ENCODE data around the gene GPR155. TPM values are rescaled to one million over a fixed set of nuclear protein-coding genes. Genes with fewer than 3 reads are reported as not detected.

The GPR155 gene
- total and polyA plus RNA-seq, 2 donors from 2014 or later = 7.6 to 8.1 TPM

- DNase-seq (no peak), FAIRE-seq (no peak)
- Histone ChIP-seq H3K9me3 (ENCODE audit: control insufficient read depth in 2 of 3, insufficient read depth in 1 of 3, low read length in 3 of 3) (no peaks in the 10 kb centered on the region), H3K4me3 (ENCODE audit: low read length in 3 of 3) (no peak overlapping the region), H3K36me3 (ENCODE audit: control insufficient read depth in 2 of 3, insufficient read depth in 3 of 3, low read length in 3 of 3) (peaks cover 0 to 11% (median 0%) of the 10 kb centered on the region in 3 donors), H3K27me3 (ENCODE audit: control insufficient read depth, insufficient read depth, low read length) (no peaks in the 10 kb centered on the region), H3K4me1 (ENCODE audit: control insufficient read depth in 2 of 3, insufficient read depth in 2 of 3, low read depth in 1 of 3, low read length in 3 of 3) (no peaks in the 10 kb centered on the region), H3K9ac (ENCODE audit: low read length in 3 of 3) (no peak overlapping the region), H3K27ac (ENCODE audit: low read depth in 2 of 2, low read length in 2 of 2) (no peak overlapping the region)
- intact Hi-C loops (cut with DNase I) = no loop called here
- TF ChIP-seq CTCF (IDR thresholded peaks at IDR 0.05; ENCODE audit: borderline replicate concordance, extremely low read depth, insufficient read depth) = no peak
Measured at GRCh38 chr2:174454566-174454965, 32.3 kb downstream of the GPR155 start.

GRCh38 chr2:174450021-174450816 lies 36.6 kb downstream of the GPR155 start:
- TF ChIP-seq CTCF (IDR thresholded peaks at IDR 0.05; ENCODE audit: borderline replicate concordance, extremely low read depth, insufficient read depth) = no peak
- H3K36me3 ChIP-seq (ENCODE audit: control insufficient read depth in 2 of 3, insufficient read depth in 3 of 3, low read length in 3 of 3) = peaks cover 0 to 1% (median 0%) of the 10 kb centered on the region in 3 donors

GRCh38 chr2:174449033-174449432 lies 37.8 kb downstream of the GPR155 start:
- H3K4me1 ChIP-seq (ENCODE audit: control insufficient read depth in 2 of 3, insufficient read depth in 2 of 3, low read depth in 1 of 3, low read length in 3 of 3) = no peaks in the 10 kb centered on the region
- H3K27ac ChIP-seq (ENCODE audit: low read depth in 2 of 2, low read length in 2 of 2) = no peak overlapping the region
- TF ChIP-seq CTCF (IDR thresholded peaks at IDR 0.05; ENCODE audit: borderline replicate concordance, extremely low read depth, insufficient read depth) = no peak
- peaks cover 0 to 9% (median 0%) of the 10 kb centered on the region in 3 donors for H3K36me3 ChIP-seq (ENCODE audit: control insufficient read depth in 2 of 3, insufficient read depth in 3 of 3, low read length in 3 of 3)
- no peak overlapping the region for H3K9ac ChIP-seq (ENCODE audit: low read length in 3 of 3)
- no peaks in the 10 kb centered on the region for H3K9me3 ChIP-seq (ENCODE audit: control insufficient read depth in 2 of 3, insufficient read depth in 1 of 3, low read length in 3 of 3)
- intact Hi-C loops (cut with DNase I) = no loop called here
- DNase-seq (no peak), FAIRE-seq (no peak)
- H3K4me3 ChIP-seq (ENCODE audit: low read length in 3 of 3) = no peak overlapping the region
- H3K27me3 ChIP-seq (ENCODE audit: control insufficient read depth, insufficient read depth, low read length) = no peaks in the 10 kb centered on the region

More at GRCh38 chr2:174450021-174450816, 36.6 kb downstream of the GPR155 start:
- DNase-seq (no peak), FAIRE-seq (no peak)
- no peak overlapping the region for H3K27ac ChIP-seq (ENCODE audit: low read depth in 2 of 2, low read length in 2 of 2)
- no peaks in the 10 kb centered on the region for H3K4me1 ChIP-seq (ENCODE audit: control insufficient read depth in 2 of 3, insufficient read depth in 2 of 3, low read depth in 1 of 3, low read length in 3 of 3)
- no peaks in the 10 kb centered on the region for H3K9me3 ChIP-seq (ENCODE audit: control insufficient read depth in 2 of 3, insufficient read depth in 1 of 3, low read length in 3 of 3)
- no peak overlapping the region for H3K4me3 ChIP-seq (ENCODE audit: low read length in 3 of 3)
- H3K27me3 ChIP-seq (ENCODE audit: control insufficient read depth, insufficient read depth, low read length) = no peaks in the 10 kb centered on the region
- intact Hi-C loops (cut with DNase I) = no loop called here
- no peak overlapping the region for H3K9ac ChIP-seq (ENCODE audit: low read length in 3 of 3)

Data from kidney (tissue), 14 donors.